IPS-18c (cell line): ENCODE measurements around the gene VSTM5.
A peak's percentile ranks its signal among the peaks of the same experiment; 100 is the strongest.
"Not testable (repeated sequence)": the region's sequence is repeated elsewhere in the genome, so short reads cannot be mapped to it uniquely, and the experiment has no call there.

Experiments
- H3K4me3 ChIP-seq: 2 replicates; pipeline ENCODE4 v1.7.0; 2013; ENCODE audit warnings: low read depth, mild to moderate bottlenecking, low read length, moderate library complexity; ENCODE audit not compliant: insufficient read depth
- H3K9me3 ChIP-seq: one replicate; pipeline ENCODE4 v1.6.1; 2013; ENCODE audit warnings: mild to moderate bottlenecking, low read length, moderate library complexity; ENCODE audit not compliant: control insufficient read depth, insufficient read depth

VSTM5 gene

DNA sequence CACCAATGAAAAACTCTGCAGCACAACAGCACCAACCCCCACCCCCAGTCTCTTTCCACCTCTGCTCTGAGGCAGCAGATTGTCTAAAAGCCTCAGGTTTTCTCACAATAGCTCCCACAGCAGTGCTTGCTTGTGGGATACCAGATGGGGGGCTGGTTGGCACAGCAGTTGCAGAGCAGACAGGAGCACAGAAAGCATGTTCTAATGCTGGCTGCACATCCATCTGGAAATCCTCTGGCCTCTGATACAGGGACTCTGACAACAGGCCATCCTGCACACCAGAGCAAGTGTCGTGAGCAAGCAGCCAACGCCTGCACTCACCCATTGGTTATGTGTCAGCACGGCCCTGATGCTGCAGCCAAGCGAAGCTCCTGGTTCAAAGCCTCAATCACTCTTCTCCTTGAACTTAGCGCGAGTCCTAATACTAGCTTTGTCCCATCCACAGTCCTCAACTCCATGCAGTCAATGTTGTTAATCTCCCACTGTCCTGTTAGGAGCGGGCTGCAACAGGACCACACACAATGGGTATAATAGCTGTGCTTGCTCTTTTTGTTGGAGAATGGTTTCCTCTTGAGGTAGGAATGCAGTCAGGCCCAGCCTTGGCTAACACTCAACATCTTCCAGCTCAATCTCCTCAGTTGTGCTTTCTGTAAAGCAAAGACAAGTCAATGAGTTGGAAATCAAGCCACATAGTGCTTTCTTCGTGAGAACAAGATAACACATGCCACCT is 30.3 kb downstream of the VSTM5 start:
- Histone ChIP-seq H3K9me3 (no peaks in the 10 kb centered on the region), H3K4me3 (no peak overlapping the region)

DNA sequence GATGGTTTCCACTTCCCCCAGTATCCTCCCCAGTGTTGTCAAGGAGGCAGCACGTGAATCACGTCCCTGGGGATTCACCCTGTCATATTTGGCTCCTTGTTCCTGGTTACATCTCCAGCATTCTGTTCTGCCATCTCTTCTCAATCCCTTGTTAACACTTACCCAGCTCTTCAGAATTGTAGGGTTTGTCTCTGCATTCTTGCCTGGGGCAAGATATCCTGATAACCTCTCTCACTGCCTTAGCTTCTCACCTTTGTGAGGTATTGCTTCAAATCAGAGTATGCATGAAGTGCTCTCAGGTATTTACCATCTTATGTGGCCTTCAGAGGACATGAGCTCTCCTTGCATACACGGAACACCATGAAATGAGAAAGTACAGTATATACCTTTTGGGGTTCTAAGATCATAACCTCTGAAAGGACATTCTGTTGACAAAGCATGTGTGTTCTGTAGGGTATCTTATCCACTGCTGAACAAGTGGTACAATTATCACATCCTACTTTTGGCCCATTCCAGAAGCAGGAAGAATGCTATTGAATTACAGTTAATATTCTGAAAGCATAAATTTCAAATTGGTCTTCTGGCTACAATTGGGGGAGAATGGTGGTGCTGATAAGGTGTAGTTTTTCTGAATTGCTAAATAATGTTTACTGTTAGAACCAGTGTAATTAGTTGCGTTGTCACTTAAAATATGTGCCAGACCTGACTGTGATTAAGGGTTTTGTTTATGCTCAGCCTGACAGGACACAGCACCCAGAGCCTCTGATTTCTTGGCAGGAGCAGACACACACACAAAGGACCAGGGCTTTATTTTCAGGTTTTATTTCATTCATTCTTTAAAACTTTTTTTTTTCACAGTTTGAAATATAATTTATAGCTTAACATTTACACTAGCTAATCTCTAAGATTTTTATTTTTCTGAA is 32.7 kb downstream of the VSTM5 start:
- no peak overlapping the region for H3K4me3 ChIP-seq

DNA sequence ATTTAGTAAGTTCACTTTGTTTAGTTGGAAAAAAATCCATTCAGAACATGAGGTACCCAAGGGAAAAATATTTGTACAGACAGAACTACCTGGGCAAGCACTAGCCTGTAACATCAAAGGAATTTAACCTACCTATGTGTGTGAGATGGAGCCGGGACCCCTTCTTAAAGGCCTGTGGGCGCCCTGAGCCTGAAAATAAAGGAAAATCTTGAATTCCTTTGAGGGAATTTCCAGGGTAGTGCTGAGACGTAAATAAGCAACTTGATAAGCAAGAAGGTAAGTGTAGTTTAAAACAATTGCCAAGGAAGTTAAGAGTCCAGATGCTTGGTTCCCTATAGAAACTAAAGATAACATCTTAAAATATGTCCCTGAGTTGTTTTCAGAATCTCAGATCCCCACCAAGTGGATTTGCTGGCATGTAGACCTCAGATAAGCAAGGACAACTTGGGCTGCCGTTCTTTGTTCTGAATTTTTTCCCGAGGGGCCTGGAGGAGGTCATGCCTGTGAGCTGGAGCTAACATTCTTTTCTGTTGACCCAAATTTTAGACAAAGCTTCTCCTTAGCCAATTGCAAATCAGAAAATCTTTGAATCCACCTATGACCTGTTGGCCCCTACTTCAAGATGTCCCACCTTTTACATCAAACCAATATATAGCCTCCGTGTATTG is 35.3 kb downstream of the VSTM5 start:
- Histone ChIP-seq H3K9me3 (no peaks in the 10 kb centered on the region), H3K4me3 (no peak overlapping the region)

More for the DNA sequence above, 32.7 kb downstream of the VSTM5 start:
- H3K9me3 ChIP-seq: no peaks in the 10 kb centered on the region

DNA sequence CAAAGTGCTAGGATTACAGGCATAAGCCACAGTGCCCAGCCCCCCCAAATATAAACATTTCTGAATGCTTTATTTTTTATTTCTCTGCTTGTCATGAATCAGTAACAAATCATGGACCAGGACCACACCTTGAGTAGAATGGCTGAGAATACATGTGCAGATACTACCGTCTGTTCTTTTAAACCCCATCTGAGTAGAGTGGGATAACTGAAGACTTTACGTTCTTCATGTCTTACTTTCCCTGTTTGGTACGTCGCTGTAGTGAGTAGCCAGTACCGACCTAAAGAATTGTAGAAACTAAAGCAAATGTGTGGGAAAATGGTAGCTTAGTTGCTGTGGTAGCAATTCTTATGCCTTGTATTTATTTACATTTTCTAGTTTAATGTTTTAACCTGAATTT is 36.4 kb downstream of the VSTM5 start:
- no peak overlapping the region for H3K4me3 ChIP-seq
- no peaks in the 10 kb centered on the region for H3K9me3 ChIP-seq

DNA sequence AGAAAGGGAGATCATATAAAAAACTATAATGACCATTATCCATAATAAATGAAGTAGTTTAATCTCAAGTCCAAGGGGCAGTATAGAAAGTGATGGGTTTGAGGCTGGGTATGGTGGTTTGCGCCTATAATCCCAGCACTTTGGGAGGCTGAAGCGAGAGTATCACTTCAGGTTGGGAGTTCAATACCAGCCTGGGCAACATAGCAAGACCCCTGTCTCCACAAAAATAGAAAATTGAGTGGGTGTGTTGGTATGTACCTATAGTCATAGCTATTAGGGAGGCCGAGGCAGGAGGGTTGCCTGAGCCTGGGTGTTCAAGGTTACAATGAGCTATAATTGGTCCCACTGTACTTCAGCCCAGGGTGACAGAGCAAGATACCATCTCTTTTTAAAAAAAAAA is 42.4 kb downstream of the VSTM5 start:
- Histone ChIP-seq H3K4me3 (no peak overlapping the region), H3K9me3 (no peaks in the 10 kb centered on the region)

DNA sequence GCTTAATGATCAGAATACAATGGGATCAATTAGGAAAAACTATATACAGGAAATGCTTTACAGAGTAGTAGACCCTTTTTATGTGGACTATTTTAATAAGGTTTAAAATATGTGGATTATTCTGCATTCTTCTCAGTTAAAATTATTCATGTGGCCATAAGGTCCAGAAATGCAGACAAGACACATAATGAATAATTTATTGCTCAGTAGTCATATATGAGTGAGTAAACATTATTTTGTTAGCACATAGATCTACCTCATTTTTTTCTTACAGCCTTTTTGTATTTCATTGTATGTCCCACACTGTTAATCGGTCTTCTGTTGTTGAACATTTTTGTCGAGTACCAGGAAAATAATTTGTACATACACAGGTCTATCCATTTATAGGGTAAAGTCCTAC is 45.5 kb downstream of the VSTM5 start:
- no peak overlapping the region for H3K4me3 ChIP-seq

DNA sequence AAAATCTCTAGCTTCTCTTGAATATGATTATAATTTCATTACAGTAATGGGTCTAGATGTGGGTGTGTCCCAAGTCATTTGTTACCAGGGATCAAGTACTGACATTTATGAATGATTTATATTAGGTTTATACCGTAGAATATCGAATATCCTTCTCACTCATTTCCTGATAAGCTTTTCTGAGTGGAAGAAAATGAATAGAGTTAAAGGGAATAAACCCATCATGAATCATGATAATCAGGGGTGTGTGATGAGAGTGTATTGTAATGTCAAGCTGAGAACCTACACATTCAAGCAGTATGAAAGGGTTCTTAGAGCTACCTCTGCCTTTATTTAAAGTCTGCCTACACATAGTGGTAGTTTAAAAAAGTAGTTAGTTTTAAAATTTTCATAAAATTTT is 49.1 kb downstream of the VSTM5 start:
- Histone ChIP-seq H3K4me3 (no peak overlapping the region), H3K9me3 (no peaks in the 10 kb centered on the region)

More for the DNA sequence above, 45.5 kb downstream of the VSTM5 start:
- no peaks in the 10 kb centered on the region for H3K9me3 ChIP-seq

DNA sequence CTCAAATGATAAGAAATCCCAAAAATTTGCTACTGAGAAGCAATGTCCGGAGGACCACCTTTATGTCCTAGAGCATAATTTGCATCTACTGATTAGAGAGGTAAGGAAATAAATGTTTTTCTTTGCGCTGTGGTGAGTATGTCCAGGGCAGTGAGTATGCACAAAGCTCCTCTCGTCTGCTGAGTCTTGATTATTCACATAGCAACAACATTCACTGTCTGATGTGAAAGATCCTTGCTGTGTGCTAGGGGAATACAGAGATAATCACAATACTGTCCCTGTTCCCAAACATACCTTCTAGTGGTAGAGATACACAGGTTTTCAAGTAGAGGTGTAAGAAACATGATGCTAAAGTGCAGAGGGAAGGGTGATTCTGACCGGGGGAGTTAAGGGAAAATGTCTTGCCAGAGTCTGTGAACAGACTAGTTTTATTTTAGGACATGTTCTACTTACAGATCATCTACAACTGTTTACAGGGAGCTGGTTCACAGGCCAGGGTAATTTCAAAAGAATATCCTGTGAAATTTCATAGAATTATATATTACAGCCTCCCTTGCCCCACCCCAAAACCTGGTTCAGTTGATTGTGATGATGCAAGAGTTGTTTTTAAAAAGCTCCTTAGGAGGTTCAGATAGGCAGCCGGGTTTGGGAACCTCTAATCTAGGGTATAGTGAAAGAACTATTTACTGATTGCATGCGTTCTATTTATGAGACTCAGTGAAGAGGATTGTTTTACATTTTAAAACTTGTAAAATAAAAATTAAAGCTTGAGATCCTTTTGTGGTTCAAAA is 53.8 kb downstream of the VSTM5 start:
- Histone ChIP-seq H3K9me3 (peaks cover 2% of the 10 kb centered on the region), H3K4me3 (no peak overlapping the region)

DNA sequence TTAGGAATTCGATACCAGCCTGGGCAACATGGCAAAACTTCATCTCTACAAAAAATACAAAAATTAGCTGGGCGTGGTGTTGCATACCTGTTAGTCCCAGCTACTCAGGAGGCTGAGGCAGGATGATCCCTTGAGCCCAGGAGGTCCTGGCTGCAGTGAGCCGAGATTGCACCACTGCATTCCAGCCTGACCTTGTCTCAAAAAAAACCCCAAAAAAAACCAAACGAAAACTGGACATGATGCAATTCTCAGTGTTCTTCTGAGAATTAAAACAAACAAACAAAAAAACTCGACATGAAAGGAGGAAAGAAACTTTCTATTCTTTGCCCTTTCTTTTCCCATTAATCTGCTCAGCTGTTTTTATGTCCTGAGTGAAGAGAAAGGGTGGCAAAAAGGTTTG is 58.9 kb downstream of the VSTM5 start:
- Histone ChIP-seq H3K9me3 (peaks cover 2% of the 10 kb centered on the region), H3K4me3 (no peak overlapping the region)

DNA sequence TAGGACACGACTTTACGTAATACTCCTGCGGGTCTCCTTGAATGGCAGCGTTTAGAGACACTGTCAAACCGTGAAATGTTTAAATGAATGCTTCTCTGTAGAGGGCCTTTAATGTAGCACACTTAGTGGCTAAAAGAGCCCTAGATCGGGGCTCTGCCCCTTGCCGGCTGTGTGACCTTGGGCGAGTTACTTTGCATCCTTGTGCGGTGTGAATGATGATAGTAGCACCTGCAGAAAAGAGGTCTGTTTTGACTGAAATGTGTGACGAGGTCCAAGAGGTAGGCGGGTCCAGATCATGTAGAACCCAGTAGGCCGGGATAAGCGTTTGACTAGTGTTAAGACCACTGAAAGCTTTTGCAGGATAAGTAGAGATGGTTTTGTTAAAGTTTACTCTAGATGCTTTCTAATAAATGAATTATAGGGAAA is 65.5 kb downstream of the VSTM5 start:
- H3K4me3 ChIP-seq: peak overlapping the region; percentile 99
- no peaks in the 10 kb centered on the region for H3K9me3 ChIP-seq

DNA sequence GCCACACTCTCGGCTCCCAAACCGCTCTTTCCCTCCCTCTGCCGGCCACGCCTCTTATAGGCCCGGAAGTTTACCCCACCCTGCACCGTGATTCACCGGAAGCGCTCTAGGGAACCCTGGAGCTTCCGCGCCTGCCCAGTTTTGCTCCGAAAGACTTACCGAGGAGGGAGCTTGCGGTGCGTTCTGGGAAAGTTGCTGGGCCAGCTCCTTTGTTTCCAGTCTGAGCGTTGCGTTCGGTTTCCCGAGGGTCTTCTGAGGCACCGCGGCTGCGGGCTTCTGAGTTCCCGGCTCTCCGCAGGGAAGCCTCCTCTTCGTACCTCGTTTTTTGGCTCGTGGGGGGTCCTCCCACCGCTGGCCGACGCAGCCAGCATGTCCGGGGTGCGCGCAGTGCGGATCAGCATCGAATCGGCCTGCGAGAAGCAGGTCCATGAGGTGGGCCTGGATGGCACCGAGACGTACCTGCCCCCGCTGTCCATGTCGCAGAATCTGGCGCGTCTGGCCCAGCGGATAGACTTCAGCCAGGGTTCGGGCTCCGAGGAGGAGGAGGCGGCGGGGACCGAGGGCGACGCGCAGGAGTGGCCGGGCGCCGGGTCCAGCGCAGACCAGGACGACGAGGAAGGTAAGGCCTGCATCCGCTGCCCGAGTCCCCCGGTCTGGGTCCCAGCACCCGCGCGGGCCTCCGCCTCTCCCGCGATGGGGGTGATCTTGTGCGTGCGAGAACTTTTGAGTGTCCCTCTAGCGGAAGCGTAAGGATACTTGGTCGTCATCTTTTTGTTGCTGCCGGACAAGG is 66.1 kb downstream of the VSTM5 start, which contains the start of gene MED17:
Gene MED17, plus strand, starts transcription at position 138 of the 790 bp plus-strand sequence. Its CDS starts 232 bp downstream, at position 370.
- Histone ChIP-seq H3K9me3 (no peaks in the 10 kb centered on the region), H3K4me3 (peak within 1 kb of the TSS; percentile 99)

DNA sequence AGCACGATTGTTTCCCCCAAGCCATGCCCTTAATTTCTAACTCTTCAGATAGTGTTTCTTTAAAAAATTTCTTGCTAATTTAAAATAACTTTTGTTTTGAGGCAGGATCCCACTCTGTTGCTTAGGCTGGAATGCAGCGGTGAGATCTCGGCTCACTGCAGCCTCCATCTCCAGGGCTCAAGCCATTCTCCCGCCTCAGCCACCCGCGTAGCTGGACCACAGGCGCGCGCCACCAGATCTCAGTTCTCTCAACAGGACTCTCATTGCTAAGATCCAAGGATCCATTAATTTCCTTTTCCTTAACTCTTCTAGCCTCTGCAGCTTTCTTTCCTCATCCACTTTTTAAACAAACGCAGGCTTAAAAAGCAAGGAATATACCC is 66.7 kb downstream of the VSTM5 start:
- Histone ChIP-seq H3K4me3 (peak overlapping the region; percentile 99), H3K9me3 (no peaks in the 10 kb centered on the region)

DNA sequence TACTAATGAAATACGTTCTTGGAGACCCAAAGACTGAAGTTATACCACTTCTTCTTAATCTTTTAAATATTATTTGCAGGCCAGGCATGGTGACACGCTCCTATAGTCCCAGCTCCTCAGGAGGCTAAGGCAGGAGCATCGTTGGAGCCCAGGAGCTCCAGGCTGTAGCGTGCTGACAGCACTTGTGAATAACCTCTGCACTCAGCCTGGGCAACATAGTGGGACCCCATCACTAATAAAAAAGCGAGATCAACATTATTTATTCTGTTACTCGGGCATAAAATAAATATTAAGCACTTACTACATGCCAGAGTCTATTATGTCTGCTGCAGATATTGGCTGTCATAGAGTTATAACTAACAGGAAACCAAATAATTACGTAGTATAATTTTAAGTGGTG is 67.1 kb downstream of the VSTM5 start:
- Histone ChIP-seq H3K9me3 (no peaks in the 10 kb centered on the region), H3K4me3 (peak overlapping the region; percentile 99; the same call in 1 of the 2 replicates)

DNA sequence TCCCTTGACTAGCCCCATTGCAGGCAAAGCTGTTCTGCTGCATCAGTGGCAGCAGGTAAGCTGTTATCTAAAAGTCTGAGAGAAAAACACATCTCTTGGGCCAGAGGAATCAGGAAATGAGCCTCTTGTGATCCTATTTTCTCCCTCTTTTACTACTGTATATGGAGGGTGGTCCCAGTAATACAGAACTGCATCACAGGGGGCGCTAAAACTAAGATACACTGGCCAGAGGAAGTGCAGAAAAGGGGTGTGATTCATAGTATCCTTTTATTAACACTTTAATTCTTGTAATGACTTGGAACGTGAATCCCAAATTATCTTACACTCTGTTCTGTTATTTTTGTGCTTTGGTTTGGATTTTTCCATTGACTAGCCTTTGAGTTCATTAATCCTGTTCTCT is 75.1 kb downstream of the VSTM5 start:
- Histone ChIP-seq H3K9me3 (no peaks in the 10 kb centered on the region), H3K4me3 (no peak overlapping the region)

DNA sequence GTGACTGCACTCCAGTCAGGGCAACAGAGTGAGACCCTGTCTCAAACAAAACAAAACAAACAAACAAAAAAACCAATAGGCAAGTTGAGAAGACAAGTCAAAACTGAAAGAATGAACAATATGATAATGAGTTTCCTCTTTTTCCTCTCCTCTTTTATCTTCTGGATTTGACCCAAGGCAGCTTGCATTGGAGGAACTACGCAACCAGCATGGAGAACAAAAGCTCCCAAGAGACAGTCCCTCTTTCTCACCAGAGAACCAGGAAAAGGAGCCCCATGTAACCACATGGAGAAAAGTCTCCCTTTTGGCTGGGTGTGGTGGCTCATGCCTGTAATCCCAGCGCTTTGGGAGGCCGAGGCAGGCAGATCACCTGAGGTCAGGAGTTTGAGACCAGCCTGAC is 75.9 kb downstream of the VSTM5 start:
- H3K9me3 ChIP-seq, H3K4me3 ChIP-seq: not testable (repeated sequence)

DNA sequence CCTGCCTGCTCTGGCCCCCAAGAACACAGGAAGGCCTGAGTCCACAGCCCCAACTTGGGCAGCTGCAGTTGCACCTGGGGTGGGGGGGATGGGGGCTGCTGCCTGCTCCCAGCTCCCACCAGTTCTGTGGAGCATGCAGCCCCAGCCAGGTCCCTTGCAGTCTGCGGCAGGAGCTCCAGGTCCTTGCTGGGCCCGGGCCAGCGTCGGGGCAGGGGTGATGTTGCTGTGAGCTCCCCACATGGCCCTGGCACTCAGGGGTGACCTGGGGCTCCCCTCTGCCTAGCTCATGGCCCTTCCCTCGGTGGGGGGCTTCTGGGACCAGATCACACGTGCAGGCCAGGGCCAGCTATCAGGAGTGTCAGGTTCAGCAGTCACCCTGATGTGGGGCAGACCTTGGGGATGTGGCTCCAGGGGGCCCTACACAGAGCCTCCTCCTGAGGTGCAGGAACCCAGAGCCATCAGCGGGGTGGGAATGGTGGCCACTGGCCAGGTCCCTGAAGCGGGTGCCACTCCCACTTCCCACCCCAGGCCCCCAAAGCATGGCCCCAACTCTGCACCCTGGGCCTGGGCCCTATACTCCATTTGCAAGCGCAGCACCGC is 76.7 kb downstream of the VSTM5 start:
- Histone ChIP-seq H3K4me3 (no peak overlapping the region), H3K9me3 (no peaks in the 10 kb centered on the region)
